ENCODE data around the gene ACTN4. TPM values are rescaled to one million over a fixed set of nuclear protein-coding genes. Genes with fewer than 3 reads are reported as not detected.

The ACTN4 gene
- total and polyA plus RNA-seq, 2 experiments from 2014 or later = 68.9 to 427 TPM

DNA sequence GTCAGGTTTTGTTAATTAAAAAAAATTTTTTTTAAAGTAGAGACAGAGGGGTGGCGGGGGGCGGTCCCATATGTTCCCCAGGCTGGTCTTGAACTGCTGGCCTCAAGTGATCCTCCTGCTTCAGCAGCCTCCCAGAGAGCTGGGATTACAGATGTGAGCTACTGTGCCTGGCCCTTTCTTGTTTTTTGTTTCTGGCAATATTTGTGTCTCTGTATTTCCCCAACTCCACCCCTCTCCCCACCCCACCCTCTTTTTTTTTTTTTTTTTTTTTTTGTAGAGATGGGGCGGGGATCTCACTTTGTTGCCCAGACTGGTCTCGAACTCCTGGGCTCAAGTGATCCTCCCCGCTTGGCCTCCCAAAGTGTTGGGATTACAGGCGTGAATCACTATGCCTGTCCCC is 97.4 kb downstream of the ACTN4 start (continued):
- TF ChIP-seq, protein P1, sequence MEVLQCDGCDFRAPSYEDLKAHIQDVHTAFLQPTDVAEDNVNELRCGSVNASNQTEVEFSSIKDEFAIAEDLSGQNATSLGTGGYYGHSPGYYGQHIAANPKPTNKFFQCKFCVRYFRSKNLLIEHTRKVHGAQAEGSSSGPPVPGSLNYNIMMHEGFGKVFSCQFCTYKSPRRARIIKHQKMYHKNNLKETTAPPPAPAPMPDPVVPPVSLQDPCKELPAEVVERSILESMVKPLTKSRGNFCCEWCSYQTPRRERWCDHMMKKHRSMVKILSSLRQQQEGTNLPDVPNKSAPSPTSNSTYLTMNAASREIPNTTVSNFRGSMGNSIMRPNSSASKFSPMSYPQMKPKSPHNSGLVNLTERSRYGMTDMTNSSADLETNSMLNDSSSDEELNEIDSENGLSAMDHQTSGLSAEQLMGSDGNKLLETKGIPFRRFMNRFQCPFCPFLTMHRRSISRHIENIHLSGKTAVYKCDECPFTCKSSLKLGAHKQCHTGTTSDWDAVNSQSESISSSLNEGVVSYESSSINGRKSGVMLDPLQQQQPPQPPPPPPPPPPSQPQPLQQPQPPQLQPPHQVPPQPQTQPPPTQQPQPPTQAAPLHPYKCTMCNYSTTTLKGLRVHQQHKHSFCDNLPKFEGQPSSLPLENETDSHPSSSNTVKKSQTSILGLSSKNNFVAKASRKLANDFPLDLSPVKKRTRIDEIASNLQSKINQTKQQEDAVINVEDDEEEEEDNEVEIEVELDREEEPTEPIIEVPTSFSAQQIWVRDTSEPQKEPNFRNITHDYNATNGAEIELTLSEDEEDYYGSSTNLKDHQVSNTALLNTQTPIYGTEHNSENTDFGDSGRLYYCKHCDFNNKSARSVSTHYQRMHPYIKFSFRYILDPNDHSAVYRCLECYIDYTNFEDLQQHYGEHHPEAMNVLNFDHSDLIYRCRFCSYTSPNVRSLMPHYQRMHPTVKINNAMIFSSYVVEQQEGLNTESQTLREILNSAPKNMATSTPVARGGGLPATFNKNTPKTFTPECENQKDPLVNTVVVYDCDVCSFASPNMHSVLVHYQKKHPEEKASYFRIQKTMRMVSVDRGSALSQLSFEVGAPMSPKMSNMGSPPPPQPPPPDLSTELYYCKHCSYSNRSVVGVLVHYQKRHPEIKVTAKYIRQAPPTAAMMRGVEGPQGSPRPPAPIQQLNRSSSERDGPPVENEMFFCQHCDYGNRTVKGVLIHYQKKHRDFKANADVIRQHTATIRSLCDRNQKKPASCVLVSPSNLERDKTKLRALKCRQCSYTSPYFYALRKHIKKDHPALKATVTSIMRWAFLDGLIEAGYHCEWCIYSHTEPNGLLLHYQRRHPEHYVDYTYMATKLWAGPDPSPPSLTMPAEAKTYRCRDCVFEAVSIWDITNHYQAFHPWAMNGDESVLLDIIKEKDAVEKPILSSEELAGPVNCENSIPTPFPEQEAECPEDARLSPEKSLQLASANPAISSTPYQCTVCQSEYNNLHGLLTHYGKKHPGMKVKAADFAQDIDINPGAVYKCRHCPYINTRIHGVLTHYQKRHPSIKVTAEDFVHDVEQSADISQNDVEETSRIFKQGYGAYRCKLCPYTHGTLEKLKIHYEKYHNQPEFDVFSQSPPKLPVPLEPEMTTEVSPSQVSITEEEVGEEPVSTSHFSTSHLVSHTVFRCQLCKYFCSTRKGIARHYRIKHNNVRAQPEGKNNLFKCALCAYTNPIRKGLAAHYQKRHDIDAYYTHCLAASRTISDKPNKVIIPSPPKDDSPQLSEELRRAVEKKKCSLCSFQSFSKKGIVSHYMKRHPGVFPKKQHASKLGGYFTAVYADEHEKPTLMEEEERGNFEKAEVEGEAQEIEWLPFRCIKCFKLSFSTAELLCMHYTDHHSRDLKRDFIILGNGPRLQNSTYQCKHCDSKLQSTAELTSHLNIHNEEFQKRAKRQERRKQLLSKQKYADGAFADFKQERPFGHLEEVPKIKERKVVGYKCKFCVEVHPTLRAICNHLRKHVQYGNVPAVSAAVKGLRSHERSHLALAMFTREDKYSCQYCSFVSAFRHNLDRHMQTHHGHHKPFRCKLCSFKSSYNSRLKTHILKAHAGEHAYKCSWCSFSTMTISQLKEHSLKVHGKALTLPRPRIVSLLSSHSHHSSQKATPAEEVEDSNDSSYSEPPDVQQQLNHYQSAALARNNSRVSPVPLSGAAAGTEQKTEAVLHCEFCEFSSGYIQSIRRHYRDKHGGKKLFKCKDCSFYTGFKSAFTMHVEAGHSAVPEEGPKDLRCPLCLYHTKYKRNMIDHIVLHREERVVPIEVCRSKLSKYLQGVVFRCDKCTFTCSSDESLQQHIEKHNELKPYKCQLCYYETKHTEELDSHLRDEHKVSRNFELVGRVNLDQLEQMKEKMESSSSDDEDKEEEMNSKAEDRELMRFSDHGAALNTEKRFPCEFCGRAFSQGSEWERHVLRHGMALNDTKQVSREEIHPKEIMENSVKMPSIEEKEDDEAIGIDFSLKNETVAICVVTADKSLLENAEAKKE (CRISPR knock-in tag; IDR thresholded peaks at IDR 0.05) = no peak
- no peak for TF ChIP-seq JUNB (IDR thresholded peaks at IDR 0.05; ENCODE audit: unreplicated experiment)
- TF ChIP-seq, protein P2, sequence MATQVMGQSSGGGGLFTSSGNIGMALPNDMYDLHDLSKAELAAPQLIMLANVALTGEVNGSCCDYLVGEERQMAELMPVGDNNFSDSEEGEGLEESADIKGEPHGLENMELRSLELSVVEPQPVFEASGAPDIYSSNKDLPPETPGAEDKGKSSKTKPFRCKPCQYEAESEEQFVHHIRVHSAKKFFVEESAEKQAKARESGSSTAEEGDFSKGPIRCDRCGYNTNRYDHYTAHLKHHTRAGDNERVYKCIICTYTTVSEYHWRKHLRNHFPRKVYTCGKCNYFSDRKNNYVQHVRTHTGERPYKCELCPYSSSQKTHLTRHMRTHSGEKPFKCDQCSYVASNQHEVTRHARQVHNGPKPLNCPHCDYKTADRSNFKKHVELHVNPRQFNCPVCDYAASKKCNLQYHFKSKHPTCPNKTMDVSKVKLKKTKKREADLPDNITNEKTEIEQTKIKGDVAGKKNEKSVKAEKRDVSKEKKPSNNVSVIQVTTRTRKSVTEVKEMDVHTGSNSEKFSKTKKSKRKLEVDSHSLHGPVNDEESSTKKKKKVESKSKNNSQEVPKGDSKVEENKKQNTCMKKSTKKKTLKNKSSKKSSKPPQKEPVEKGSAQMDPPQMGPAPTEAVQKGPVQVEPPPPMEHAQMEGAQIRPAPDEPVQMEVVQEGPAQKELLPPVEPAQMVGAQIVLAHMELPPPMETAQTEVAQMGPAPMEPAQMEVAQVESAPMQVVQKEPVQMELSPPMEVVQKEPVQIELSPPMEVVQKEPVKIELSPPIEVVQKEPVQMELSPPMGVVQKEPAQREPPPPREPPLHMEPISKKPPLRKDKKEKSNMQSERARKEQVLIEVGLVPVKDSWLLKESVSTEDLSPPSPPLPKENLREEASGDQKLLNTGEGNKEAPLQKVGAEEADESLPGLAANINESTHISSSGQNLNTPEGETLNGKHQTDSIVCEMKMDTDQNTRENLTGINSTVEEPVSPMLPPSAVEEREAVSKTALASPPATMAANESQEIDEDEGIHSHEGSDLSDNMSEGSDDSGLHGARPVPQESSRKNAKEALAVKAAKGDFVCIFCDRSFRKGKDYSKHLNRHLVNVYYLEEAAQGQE (IDR thresholded peaks at IDR 0.05; ENCODE audit: unreplicated experiment) = no peak

DNA sequence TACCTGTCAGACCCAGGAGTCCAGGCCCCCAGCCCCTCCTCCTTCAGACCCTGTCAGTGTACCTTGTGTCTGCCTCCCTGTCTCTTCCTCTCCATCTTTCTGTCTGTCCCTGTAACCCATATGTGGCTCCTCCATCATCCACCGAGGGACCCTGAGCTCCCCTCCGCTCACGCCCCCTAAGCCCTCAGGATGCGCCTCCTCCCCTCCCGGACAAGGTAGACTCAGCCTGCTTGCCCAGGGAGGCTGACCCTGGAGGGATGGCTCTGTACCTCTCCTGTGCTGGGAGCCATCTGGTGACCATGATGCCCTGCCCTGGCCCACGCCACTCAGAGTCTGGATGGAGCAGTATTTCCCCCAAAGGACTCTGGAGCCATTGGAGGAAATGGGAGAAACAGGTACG is 97.9 kb downstream of the ACTN4 start:
- DNase-seq (ENCODE audit: low spot score) (no peak), ATAC-seq (peak; percentile 58)
- Histone ChIP-seq H3K79me2 (replicated peaks; ENCODE audit: insufficient read depth) (no peaks in the 10 kb centered on the region), H3K27me3 (ENCODE audit: insufficient read depth) (peaks cover 12% of the 10 kb centered on the region), H3K36me3 (ENCODE audit: insufficient read depth) (no peaks in the 10 kb centered on the region), H3K4me3 (no peak overlapping the region), H2AFZ (no peak overlapping the region), H3K9me2 (ENCODE audit: insufficient read depth) (no peaks in the 10 kb centered on the region), H3K4me1 (ENCODE audit: insufficient read depth) (no peaks in the 10 kb centered on the region), H3K4me2 (no peak overlapping the region), H3K27ac (ENCODE audit: low read depth) (no peak overlapping the region), H3F3A (replicated peaks; ENCODE audit: low read depth) (no peaks in the 10 kb centered on the region), H4K20me1 (replicated peaks; ENCODE audit: insufficient read depth) (no peaks in the 10 kb centered on the region)
- Mint-ChIP-seq H3K4me1 (no peaks in the 10 kb centered on the region), H3K9me3 (no peaks in the 10 kb centered on the region; the same call in 2 of the 3 replicates), H3K27me3 (ENCODE audit: insufficient read depth, low read depth, poor library complexity) (peaks cover 23% of the 10 kb centered on the region), H3K4me3 (no peak overlapping the region), H3K27ac (no peak overlapping the region), H3K36me3 (ENCODE audit: low read depth) (no peaks in the 10 kb centered on the region)
- no peak for TF ChIP-seq EZH2phosphoT487 (IDR thresholded peaks at IDR 0.05; ENCODE audit: unreplicated experiment)
- TF ChIP-seq, protein P1 (CRISPR knock-in tag; IDR thresholded peaks at IDR 0.05) = no peak

Measured in GM23338 (cell line).